H1 (cell line): ENCODE data around the gene LTF. TPM values are rescaled to one million over a fixed set of nuclear protein-coding genes. Genes with fewer than 3 reads are reported as not detected.

ENCODE experiments used
- CTCF ChIA-PET: fragments of 300-600 bp; sonication (Branson Sonifier 250); formaldehyde crosslinking; loops from one replicate; lab custom pipeline; 2021; ENCODE audit not compliant: partially characterized antibody; lab: Charles Lee
- POLR2A ChIA-PET: fragments of 300-600 bp; sonication (Branson Sonifier 250); formaldehyde crosslinking; loops from one replicate; lab custom pipeline; 2021; ENCODE audit warnings: inconsistent platforms; ENCODE audit not compliant: partially characterized antibody; lab: Charles Lee
- DNase-seq, 2 experiments: peaks; one replicate each; pipeline versions ENCODE4 v3.0.0 to v3.0.0-alpha.2; 2010 to 2022; ENCODE audit warnings: low spot score in 2 of 2, low read depth in 1 of 2, mixed read lengths in 1 of 2
- FAIRE-seq: peaks from 2 replicates; lab custom pipeline; 2011; peaks lifted over from hg19 to GRCh38; lab: Jason Lieb, UNC
- H2AFZ ChIP-seq: 2 replicates; pipeline ENCODE4 v1.8.1; 2012; ENCODE audit warnings: low read length, inconsistent platforms
- H2AK5ac ChIP-seq: 2 replicates; pipeline ENCODE4 v1.6.1; 2013; ENCODE audit warnings: low read depth, low read length
- H2BK120ac ChIP-seq: replicated peaks from 2 replicates; pipeline ENCODE3; 2013; ENCODE audit warnings: low read depth, low read length, inconsistent platforms
- H2BK12ac ChIP-seq: 2 replicates; pipeline ENCODE4 v1.6.1; 2013; ENCODE audit warnings: low read depth, low read length
- H2BK15ac ChIP-seq: 2 replicates; pipeline ENCODE4 v1.6.1; 2013; ENCODE audit warnings: low read length
- H2BK20ac ChIP-seq: 2 replicates; pipeline ENCODE4 v1.6.1; 2013; ENCODE audit warnings: low read length
- H2BK5ac ChIP-seq: 2 replicates; pipeline ENCODE4 v1.6.1; 2013; ENCODE audit warnings: low read depth, low read length
- H3K14ac ChIP-seq: 2 replicates; pipeline ENCODE4 v1.6.1; 2013; ENCODE audit warnings: inconsistent platforms; ENCODE audit not compliant: insufficient read length
- H3K18ac ChIP-seq: 2 replicates; pipeline ENCODE4 v1.6.1; 2013; ENCODE audit warnings: low read length; ENCODE audit errors: extremely low read depth
- H3K23ac ChIP-seq: 2 replicates; pipeline ENCODE4 v1.6.1; 2013; ENCODE audit warnings: inconsistent platforms; ENCODE audit not compliant: insufficient read length
- H3K23me2 ChIP-seq: 2 replicates; pipeline ENCODE4 v1.6.1; 2013; ENCODE audit warnings: low read depth, low read length
- H3K27ac ChIP-seq: 2 replicates; pipeline ENCODE4 v1.6.1; 2011; ENCODE audit warnings: low read depth, low read length, inconsistent platforms
- H3K27me3 ChIP-seq, 4 experiments: replicated peaks in 1 of 4; 1 replicate in 1 of 4; 2 replicates in 3 of 4; pipeline versions ENCODE4 v1.6.1 to v1.8.1; 2011 to 2013; ENCODE audit warnings: low read length in 3 of 4, mild to moderate bottlenecking in 3 of 4, inconsistent platforms in 2 of 4, mixed read lengths in 2 of 4, moderate library complexity in 1 of 4; ENCODE audit not compliant: control insufficient read depth in 3 of 4, insufficient read depth in 3 of 4; ENCODE audit errors: extremely low read depth in 1 of 4
- H3K36me3 ChIP-seq, 4 experiments: 2 replicates each; pipeline versions ENCODE4 v1.6.1 to v1.8.1; 2011 to 2013; ENCODE audit warnings: mild to moderate bottlenecking in 4 of 4, low read length in 3 of 4, moderate library complexity in 2 of 4, control low read depth in 1 of 4, inconsistent platforms in 1 of 4; ENCODE audit not compliant: insufficient read depth in 4 of 4, control insufficient read depth in 2 of 4
- H3K4ac ChIP-seq: replicated peaks from 2 replicates; pipeline ENCODE3; 2013; ENCODE audit warnings: low read length, low read depth, mixed read lengths, inconsistent platforms; ENCODE audit not compliant: insufficient read length
- H3K4me1 ChIP-seq, 4 experiments: replicated peaks in 1 of 4; 1 replicate in 1 of 4; 2 replicates in 3 of 4; pipeline versions ENCODE4 v1.6.1 to v1.8.1; 2011 to 2013; ENCODE audit warnings: low read length in 3 of 4, inconsistent platforms in 2 of 4, mixed read lengths in 1 of 4; ENCODE audit not compliant: insufficient read depth in 4 of 4, control insufficient read depth in 3 of 4
- H3K4me2 ChIP-seq, 2 experiments: 2 replicates each; pipeline versions ENCODE4 v1.6.1 to v1.8.1; 2011 to 2013; ENCODE audit warnings: low read depth in 2 of 2, low read length in 2 of 2, control low read depth in 1 of 2, inconsistent platforms in 1 of 2, mild to moderate bottlenecking in 1 of 2; ENCODE audit not compliant: insufficient read depth in 1 of 2
- H3K4me3 ChIP-seq, 4 experiments: fragments of 200-600, 300-600 bp in 1 of 4; sonication (generic), shearing (Covaris generic), sonication (Bioruptor Twin) in 1 of 4; 2 replicates each; pipeline versions ENCODE4 v1.5.1 to v1.8.1; 2011 to 2016; ENCODE audit warnings: low read length in 4 of 4, low read depth in 3 of 4, control low read depth in 2 of 4, inconsistent platforms in 2 of 4, mild to moderate bottlenecking in 2 of 4, mixed read lengths in 1 of 4, moderate library complexity in 1 of 4; ENCODE audit not compliant: insufficient read depth in 2 of 4; ENCODE audit errors: extremely low read depth in 1 of 4
- H3K56ac ChIP-seq: replicated peaks from 2 replicates; pipeline ENCODE3; 2013; ENCODE audit warnings: low read depth, mild to moderate bottlenecking, mixed read lengths, low read length, inconsistent platforms; ENCODE audit not compliant: insufficient read length
- H3K79me1 ChIP-seq: 2 replicates; pipeline ENCODE4 v1.6.1; 2013; ENCODE audit warnings: low read depth, low read length, control low read depth
- H3K79me2 ChIP-seq, 2 experiments: 2 replicates each; pipeline versions ENCODE4 v1.6.1 to v1.8.1; 2012 to 2013; ENCODE audit warnings: low read length in 2 of 2, mild to moderate bottlenecking in 2 of 2, inconsistent platforms in 1 of 2; ENCODE audit not compliant: insufficient read depth in 2 of 2, control insufficient read depth in 1 of 2
- H3K9ac ChIP-seq, 4 experiments: replicated peaks in 1 of 4; 1 replicate in 1 of 4; 2 replicates in 3 of 4; pipeline versions ENCODE4 v1.6.1 to v1.8.1; 2011 to 2013; ENCODE audit warnings: low read depth in 3 of 4, low read length in 3 of 4, control low read depth in 2 of 4, mild to moderate bottlenecking in 2 of 4, moderate library complexity in 2 of 4, inconsistent platforms in 1 of 4; ENCODE audit errors: extremely low read depth in 1 of 4
- H3K9me3 ChIP-seq, 2 experiments: 2 replicates each; pipeline versions ENCODE4 v1.6.1 to v1.8.1; 2012 to 2013; ENCODE audit warnings: mild to moderate bottlenecking in 2 of 2, moderate library complexity in 2 of 2, control low read depth in 1 of 2, inconsistent platforms in 1 of 2, low read depth in 1 of 2, low read length in 1 of 2, mixed read lengths in 1 of 2; ENCODE audit not compliant: insufficient read depth in 2 of 2
- H4K20me1 ChIP-seq, 2 experiments: replicated peaks in 1 of 2; 2 replicates each; pipeline versions ENCODE3 to v1.8.1; 2011 to 2013; ENCODE audit warnings: inconsistent platforms in 2 of 2, low read length in 2 of 2, mild to moderate bottlenecking in 1 of 2; ENCODE audit not compliant: insufficient read depth in 2 of 2, control insufficient read depth in 1 of 2
- H4K5ac ChIP-seq: 2 replicates; pipeline ENCODE4 v1.6.1; 2013; ENCODE audit warnings: low read length, low read depth, mixed read lengths, inconsistent platforms; ENCODE audit not compliant: insufficient read length
- H4K8ac ChIP-seq: 2 replicates; pipeline ENCODE4 v1.8.0; 2013; ENCODE audit warnings: mild to moderate bottlenecking, moderate library complexity, low read length, inconsistent platforms; ENCODE audit not compliant: insufficient read depth; ENCODE audit errors: extremely low read depth
- H4K91ac ChIP-seq: replicated peaks from 2 replicates; pipeline ENCODE3; 2013; ENCODE audit warnings: low read length, mixed read lengths, inconsistent platforms; ENCODE audit not compliant: insufficient read length
- FOSL1 ChIP-seq: IDR thresholded peaks from 2 replicates; pipeline ENCODE4 v1.6.1; 2011; ENCODE audit warnings: mild to moderate bottlenecking, low read depth, low read length, moderate library complexity; ENCODE audit not compliant: insufficient read depth
- KDM1A ChIP-seq: fragments of 200-600, 300-600 bp; sonication (generic); IDR thresholded peaks from 2 replicates; pipeline ENCODE4 v1.7.1; 2016; ENCODE audit warnings: mild to moderate bottlenecking, low read length, borderline replicate concordance
- KDM5A ChIP-seq: fragments of 200-600 bp; IDR thresholded peaks from 2 replicates; pipeline ENCODE4 v1.7.1; 2012; ENCODE audit warnings: mild to moderate bottlenecking, low read length, inconsistent platforms, mixed read lengths
- PHF8 ChIP-seq: fragments of 200-600 bp; sonication (generic); conservative IDR thresholded peaks from 2 replicates; pipeline ENCODE4 v1.7.1; 2012; ENCODE audit warnings: low read depth, mild to moderate bottlenecking, inconsistent platforms, low read length, moderate library complexity
- POLR2AphosphoS5 ChIP-seq: IDR thresholded peaks from 2 replicates; pipeline ENCODE4 v1.6.1; 2011; ENCODE audit warnings: low read depth, low read length
- RXRA ChIP-seq: IDR thresholded peaks from 2 replicates; pipeline ENCODE4 v1.6.1; 2011; ENCODE audit warnings: low read depth, mild to moderate bottlenecking, low read length, moderate library complexity; ENCODE audit not compliant: insufficient read depth
- SIN3A ChIP-seq, 2 experiments: IDR thresholded peaks in 1 of 2; conservative IDR thresholded peaks in 1 of 2; 2 replicates each; pipeline ENCODE4 v1.6.1; 2011 to 2012; ENCODE audit warnings: low read length in 2 of 2, improper control_type of control experiment in 1 of 2, low read depth in 1 of 2, mild to moderate bottlenecking in 1 of 2
- USF2 ChIP-seq: IDR thresholded peaks from 2 replicates; pipeline ENCODE4 v1.6.1; 2011; ENCODE audit warnings: low read length, improper control_type of control experiment
- WGBS, 2 experiments: shearing (Covaris generic) in 1 of 2; methylation state at CpG; one replicate each; pipeline versions ENCODE4 v1.1.6 to v1.1.7; 2013 to 2015; ENCODE audit warnings: low lambda C conversion rate in 2 of 2, mixed read lengths in 2 of 2, inconsistent platforms in 1 of 2, low coverage in 1 of 2, missing lambda C conversion rate in 1 of 2; ENCODE audit not compliant: insufficient replicate concordance in 2 of 2, insufficient coverage in 1 of 2, insufficient read length in 1 of 2; ENCODE audit errors: extremely low coverage in 1 of 2, missing lambda C conversion rate in 1 of 2; 5-methylcytosine and 5-hydroxymethylcytosine counted together
- polyA plus RNA-seq, 7 experiments: library from polyadenylated mRNA; depleted of rRNA in 3 of 7; stranded (reverse) in 5 of 7; unstranded in 2 of 7; fragments of >200 nt in 5 of 7; fragments of 200-250 nt in 2 of 7; gene quantifications; 1 replicate in 5 of 7; 2 replicates in 1 of 7; 4 replicates in 1 of 7; pipeline versions ENCODE4 v1.2.1 to v1.2.3, GENCODE V29; 2011 to 2013; ENCODE audit warnings: missing spikeins in 2 of 7, mixed read lengths in 2 of 7
- total RNA-seq: library from RNA; stranded (reverse); fragmentation: NEBNext Ultra II Directional; extraction: Animal tissue kit (Norgen Biotek cat#: 25700); gene quantifications from 2 replicates; pipeline ENCODE4 v1.2.1, GENCODE V29; 2021
- TF ChIP-seq, protein P1 (sequence below): IDR thresholded peaks from 2 replicates; pipeline ENCODE4 v1.6.1; 2012; ENCODE audit warnings: low read length, inconsistent platforms

The LTF gene
- total and polyA plus RNA-seq, 2 of the 8 experiments (the other 6 are each of a cell fraction or from before 2014, with no cell fraction given) = 0.23 to 0.99 TPM

DNA sequence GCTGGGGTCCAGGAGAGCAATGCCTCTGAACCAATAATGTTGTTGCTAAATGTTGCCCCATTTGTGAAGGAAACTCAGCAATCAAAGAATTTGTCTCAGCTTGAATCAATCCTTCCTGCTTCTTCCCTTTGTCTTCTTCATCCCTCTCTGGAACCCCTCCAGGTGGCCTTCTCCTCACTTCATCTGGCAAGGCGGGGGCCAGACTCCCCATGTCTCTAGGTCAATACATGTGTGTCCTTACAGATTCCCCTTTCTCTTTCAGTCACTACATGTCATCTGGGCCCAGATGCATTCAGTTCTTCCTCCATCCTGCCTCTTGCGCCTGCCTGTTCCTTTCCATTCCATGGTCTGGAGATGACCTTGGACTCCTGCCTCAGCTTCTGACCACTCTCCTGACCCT, 8.0 kb upstream of the LTF start:
- Histone ChIP-seq H4K91ac (no peak overlapping the region), H3K4me1 (no peaks in the 10 kb centered on the region), H4K20me1 (peaks cover 0 to 1% of the 10 kb centered on the region in 2 experiments), H2BK12ac (no peak overlapping the region), H3K27ac (no peak overlapping the region), H3K79me2 (no peaks in the 10 kb centered on the region), H2AFZ (no peak overlapping the region), H2BK15ac (no peak overlapping the region), H2BK20ac (no peak overlapping the region), H2BK5ac (no peak overlapping the region), H3K9me3 (no peaks in the 10 kb centered on the region), H3K9ac (no peak overlapping the region), H4K5ac (no peak overlapping the region), H3K36me3 (no peaks in the 10 kb centered on the region), H2BK120ac (no peak overlapping the region), H3K4me2 (no peak overlapping the region), H3K18ac (no peak overlapping the region), H3K56ac (no peak overlapping the region), H2AK5ac (no peak overlapping the region), H3K27me3 (no peaks in the 10 kb centered on the region; a peak in 1 of 7 replicates), H3K23me2 (peaks cover 2% of the 10 kb centered on the region; the same call in 1 of the 2 replicates), H4K8ac (no peak overlapping the region), H3K79me1 (no peaks in the 10 kb centered on the region), H3K4me3 (no peak overlapping the region), H3K23ac (no peak overlapping the region), H3K4ac (no peak overlapping the region), H3K14ac (no peak overlapping the region)
- ChIA-PET CTCF (interaction anchor here (0.6 to 7.5 kb wide), 6 partner anchors 11 to 897 kb away, joined by 3 to 38 read pairs (median 6); no protein-coding TSS in a partner anchor), POLR2A (no interaction called here)
- WGBS, 2 experiments = 82% methylated on average over 2 of the region's 2 CpGs; no CpG with 5 or more reads in 1 of the 2 experiments
- DNase-seq (peak in 1 of 2 experiments; percentile 13), FAIRE-seq (no peak)
- TF ChIP-seq POLR2AphosphoS5 (no peak), SIN3A (conservative IDR thresholded peaks at IDR 0.05 in 1 of 2, IDR thresholded peaks at IDR 0.05 in 1 of 2; ENCODE audit: low read depth in 1 of 2, low read length in 2 of 2) (no peak), USF2 (no peak), KDM1A (no peak), RXRA (no peak), FOSL1 (no peak), PHF8 (no peak), KDM5A (no peak)
- TF ChIP-seq, protein P1, sequence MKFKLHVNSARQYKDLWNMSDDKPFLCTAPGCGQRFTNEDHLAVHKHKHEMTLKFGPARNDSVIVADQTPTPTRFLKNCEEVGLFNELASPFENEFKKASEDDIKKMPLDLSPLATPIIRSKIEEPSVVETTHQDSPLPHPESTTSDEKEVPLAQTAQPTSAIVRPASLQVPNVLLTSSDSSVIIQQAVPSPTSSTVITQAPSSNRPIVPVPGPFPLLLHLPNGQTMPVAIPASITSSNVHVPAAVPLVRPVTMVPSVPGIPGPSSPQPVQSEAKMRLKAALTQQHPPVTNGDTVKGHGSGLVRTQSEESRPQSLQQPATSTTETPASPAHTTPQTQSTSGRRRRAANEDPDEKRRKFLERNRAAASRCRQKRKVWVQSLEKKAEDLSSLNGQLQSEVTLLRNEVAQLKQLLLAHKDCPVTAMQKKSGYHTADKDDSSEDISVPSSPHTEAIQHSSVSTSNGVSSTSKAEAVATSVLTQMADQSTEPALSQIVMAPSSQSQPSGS = no peak
